HAP-1 (cell line): ENCODE data around the gene CDK5RAP3.

ENCODE experiments used
- DNase-seq, 2 experiments: peaks; one replicate each; pipeline ENCODE4 v3.0.0-alpha.2; 2016 to 2020; ENCODE audit warnings: low spot score in 2 of 2
- H3K27me3 ChIP-seq: fragments of 250-450 bp; sonication (Bioruptor Pico); 2 replicates; pipeline ENCODE4 v1.5.1; 2020; ENCODE audit warnings: low read depth, mild to moderate bottlenecking, moderate library complexity
- H3K36me3 ChIP-seq: fragments of 250-450 bp; sonication (Bioruptor Pico); replicated peaks from 2 replicates; pipeline ENCODE4 v1.5.1; 2020; ENCODE audit warnings: mild to moderate bottlenecking
- H3K4me1 ChIP-seq: fragments of 250-450 bp; sonication (Bioruptor Pico); 2 replicates; pipeline ENCODE4 v1.5.1; 2020; ENCODE audit warnings: mild to moderate bottlenecking
- H3K4me3 ChIP-seq: fragments of 250-450 bp; sonication (Bioruptor Pico); 2 replicates; pipeline ENCODE4 v1.5.1; 2020; ENCODE audit warnings: mild to moderate bottlenecking, moderate library complexity
- H3K9me3 ChIP-seq: fragments of 250-450 bp; sonication (Bioruptor Pico); 2 replicates; pipeline ENCODE4 v1.5.1; 2020; ENCODE audit warnings: mild to moderate bottlenecking, moderate library complexity
- in situ Hi-C: fragments of 300-500 bp; cut with MboI; formaldehyde crosslinking; loops from 3 replicates; pipeline ENCODE4 v1.14.3; 2020; ENCODE audit warnings: low sequenced_read_pairs, inconsistent platforms, mixed read lengths

The CDK5RAP3 gene

GRCh38 chr17:47955497-47956461 lies 15.1 kb upstream of the CDK5RAP3 start:
- DNase-seq: no peak
- H3K36me3 ChIP-seq: no peaks in the 10 kb centered on the region
- H3K4me1 ChIP-seq: no peaks in the 10 kb centered on the region
- no peak overlapping the region for H3K4me3 ChIP-seq
- in situ Hi-C loops: no loop called here
- no peaks in the 10 kb centered on the region for H3K9me3 ChIP-seq
- H3K27me3 ChIP-seq: 0 out of 2 replicates have a peak, but pooled peaks cover 3% of the 10 kb centered on the region

- Histone ChIP-seq H3K4me3 (no peak overlapping the region), H3K9me3 (no peaks in the 10 kb centered on the region), H3K4me1 (no peaks in the 10 kb centered on the region), H3K27me3 (0 out of 2 replicates have a peak, but pooled peaks cover 3% of the 10 kb centered on the region), H3K36me3 (no peaks in the 10 kb centered on the region)
- no peak for DNase-seq
- in situ Hi-C loops: no loop called here
These were observed 13.9 kb upstream of the CDK5RAP3 start for GRCh38 chr17:47956791-47957590.

DNA sequence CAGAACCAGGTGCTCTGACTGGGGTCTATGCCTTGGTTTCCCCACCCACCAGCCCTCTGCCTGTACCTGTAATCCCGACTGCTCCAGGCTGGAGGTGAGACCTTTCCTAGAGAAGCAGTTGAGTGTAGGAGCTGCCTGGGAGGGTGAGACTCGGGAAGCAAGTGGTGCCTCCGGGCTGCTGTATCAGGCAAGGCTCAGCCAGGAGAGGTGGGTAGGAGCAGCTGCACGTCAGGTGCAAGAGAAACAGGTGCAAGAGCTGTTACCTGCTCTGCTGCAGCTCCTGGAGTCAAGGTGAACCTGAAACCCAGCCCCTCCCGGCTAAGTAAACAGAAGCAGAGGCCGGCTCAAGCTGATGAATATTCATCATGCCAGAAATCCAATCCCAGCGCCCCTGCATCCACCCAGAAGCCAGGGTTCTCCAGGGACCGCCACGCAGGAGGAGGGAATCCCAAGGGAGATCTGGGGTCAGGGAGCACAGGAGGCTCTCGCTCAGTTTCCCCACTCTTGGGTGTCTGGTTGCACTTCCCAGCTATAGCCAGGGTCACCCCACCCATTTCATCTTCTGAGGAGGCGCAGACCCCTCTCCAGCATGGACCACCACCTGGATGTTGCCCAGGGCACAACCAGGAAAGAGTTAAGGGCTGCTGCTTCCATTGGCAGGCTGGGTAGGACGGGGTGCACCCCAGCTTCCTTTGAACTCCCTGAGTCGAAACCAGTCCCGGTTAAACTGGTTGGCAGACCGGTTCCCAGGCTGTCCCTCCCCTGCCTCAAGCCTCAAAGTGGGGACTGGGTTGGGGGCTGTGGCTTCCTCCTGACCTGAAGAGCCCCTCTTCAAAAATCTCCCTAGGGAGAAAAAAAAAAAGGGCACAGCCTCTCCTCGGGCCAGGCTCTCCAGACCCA lies 13.1 kb upstream of the CDK5RAP3 start, which contains the start of gene PRR15L:
TSS of gene PRR15L (minus strand) at position 293 of the 900 bp plus-strand sequence. CDS start 4,649 bp downstream, outside the sequence.
- no peak for DNase-seq
- no peaks in the 10 kb centered on the region for H3K4me1 ChIP-seq
- 0 out of 2 replicates have a peak, but pooled peaks cover 3% of the 10 kb centered on the region for H3K27me3 ChIP-seq
- no peaks in the 10 kb centered on the region for H3K36me3 ChIP-seq
- H3K9me3 ChIP-seq: no peaks in the 10 kb centered on the region
- in situ Hi-C loops: no loop called here
- H3K4me3 ChIP-seq: no peak within 1 kb of the TSS

GRCh38 chr17:47959825-47960655 lies 10.9 kb upstream of the CDK5RAP3 start:
- Histone ChIP-seq H3K9me3 (no peaks in the 10 kb centered on the region), H3K27me3 (0 out of 2 replicates have a peak, but pooled peaks cover 3% of the 10 kb centered on the region), H3K36me3 (no peaks in the 10 kb centered on the region), H3K4me3 (no peak overlapping the region), H3K4me1 (no peaks in the 10 kb centered on the region)
- in situ Hi-C loops: no loop called here
- no peak for DNase-seq

GRCh38 chr17:47961406-47961805 lies 9.5 kb upstream of the CDK5RAP3 start:
- H3K4me1 ChIP-seq: no peaks in the 10 kb centered on the region
- in situ Hi-C loops: no loop called here
- no peaks in the 10 kb centered on the region for H3K9me3 ChIP-seq

DNA sequence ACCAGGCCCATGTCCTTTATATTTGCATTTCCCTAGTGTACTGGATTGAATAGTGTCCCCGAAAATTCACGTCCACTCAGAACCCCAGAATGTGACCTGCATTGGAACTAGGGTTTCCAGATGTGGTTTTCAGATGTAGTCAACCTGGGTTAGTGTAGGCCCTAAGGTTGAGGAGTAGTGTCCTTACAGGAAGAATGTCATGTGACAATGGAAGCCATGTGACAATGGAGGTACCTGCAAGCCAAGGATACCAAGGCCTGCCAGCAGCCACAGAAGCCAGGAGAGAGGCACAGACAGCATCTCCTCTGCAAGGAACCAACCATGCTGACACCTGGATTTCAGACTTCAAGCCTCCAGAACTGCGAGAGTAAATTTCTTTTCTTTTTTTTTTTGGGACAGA lies 8.0 kb upstream of the CDK5RAP3 start:
- Histone ChIP-seq H3K36me3 (no peaks in the 10 kb centered on the region), H3K27me3 (0 out of 2 replicates have a peak, but pooled peaks cover 3% of the 10 kb centered on the region), H3K4me3 (no peak overlapping the region), H3K4me1 (no peaks in the 10 kb centered on the region), H3K9me3 (no peaks in the 10 kb centered on the region)
- in situ Hi-C loops: no loop called here
- DNase-seq: no peak

More at GRCh38 chr17:47961406-47961805, 9.5 kb upstream of the CDK5RAP3 start:
- Histone ChIP-seq H3K27me3 (0 out of 2 replicates have a peak, but pooled peaks cover 3% of the 10 kb centered on the region), H3K36me3 (no peaks in the 10 kb centered on the region), H3K4me3 (no peak overlapping the region)
- DNase-seq: no peak

- in situ Hi-C loops: no loop called here
- DNase-seq: no peak
- Histone ChIP-seq H3K9me3 (no peaks in the 10 kb centered on the region), H3K36me3 (no peaks in the 10 kb centered on the region), H3K4me3 (no peak overlapping the region), H3K27me3 (0 out of 2 replicates have a peak, but pooled peaks cover 3% of the 10 kb centered on the region), H3K4me1 (no peaks in the 10 kb centered on the region)
These were observed 6.1 kb upstream of the CDK5RAP3 start for GRCh38 chr17:47964856-47965255.

- Histone ChIP-seq H3K9me3 (no peaks in the 10 kb centered on the region), H3K4me3 (no peak overlapping the region), H3K4me1 (peaks cover 3% of the 10 kb centered on the region), H3K36me3 (no peaks in the 10 kb centered on the region), H3K27me3 (no peaks in the 10 kb centered on the region)
- in situ Hi-C loops: no loop called here
- DNase-seq: no peak
These were observed 4.8 kb upstream of the CDK5RAP3 start for GRCh38 chr17:47966079-47966519.

- no peaks in the 10 kb centered on the region for H3K27me3 ChIP-seq
- peaks cover 6% of the 10 kb centered on the region for H3K4me1 ChIP-seq
- in situ Hi-C loops: no loop called here
- no peak overlapping the region for H3K4me3 ChIP-seq
- no peaks in the 10 kb centered on the region for H3K9me3 ChIP-seq
- H3K36me3 ChIP-seq: peaks cover under 1% of the 10 kb centered on the region; the same call in 1 of the 2 replicates
- no peak for DNase-seq
These were observed 3.2 kb upstream of the CDK5RAP3 start for GRCh38 chr17:47967607-47968252.

DNA sequence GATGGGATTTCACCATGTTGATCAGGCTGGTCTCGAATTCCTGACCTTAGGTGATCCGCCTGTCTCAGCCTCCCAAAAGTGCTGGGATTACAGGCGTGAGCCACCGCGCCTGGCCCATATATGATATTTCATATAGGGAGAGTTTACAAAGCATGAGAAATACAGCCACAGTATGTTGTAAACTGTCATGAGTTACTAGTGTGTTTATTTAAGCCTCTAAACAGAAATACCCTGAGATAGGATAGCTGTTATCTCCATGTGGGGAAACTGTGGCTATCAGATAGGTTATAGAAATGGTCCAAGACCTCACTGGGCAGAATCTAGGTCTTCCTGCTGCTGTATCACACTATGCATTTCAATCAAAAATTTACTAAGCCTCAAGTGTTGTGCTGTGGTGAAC lies 2.1 kb upstream of the CDK5RAP3 start:
- Histone ChIP-seq H3K4me1 (peaks cover 6% of the 10 kb centered on the region), H3K27me3 (no peaks in the 10 kb centered on the region), H3K4me3 (no peak overlapping the region), H3K9me3 (no peaks in the 10 kb centered on the region), H3K36me3 (peaks cover 12% of the 10 kb centered on the region)
- in situ Hi-C loops: no loop called here
- no peak for DNase-seq

- peak overlapping the region; percentile 13 for H3K4me3 ChIP-seq
These were observed 786 bp upstream of the CDK5RAP3 start for GRCh38 chr17:47969930-47970724.

More at GRCh38 chr17:47969930-47970724, 786 bp upstream of the CDK5RAP3 start:
- Histone ChIP-seq H3K9me3 (no peaks in the 10 kb centered on the region), H3K27me3 (no peaks in the 10 kb centered on the region), H3K4me1 (peaks cover 6% of the 10 kb centered on the region), H3K36me3 (peaks cover 21% of the 10 kb centered on the region)
- no peak for DNase-seq
- in situ Hi-C loops: no loop called here
